Endothelial cell of umbilical vein (primary cell): ENCODE data around the gene LARP6. TPM values are rescaled to one million over a fixed set of nuclear protein-coding genes. Genes with fewer than 3 reads are reported as not detected.

Experiments used
- BruUV-seq: library from RNA; stranded (reverse); fragments of 400-500 nt; replicated peaks from 2 replicates; lab custom pipeline; 2021; lab: Mats Ljungman, UMichigan
- CTCF ChIA-PET: fragments of 300-600, 350-600 bp; sonication (Branson Sonifier 250); formaldehyde crosslinking; loops from one replicate; lab custom pipeline; 2021; ENCODE audit warnings: antibody characterized with exemption, inconsistent platforms; lab: Charles Lee
- POLR2A ChIA-PET: fragments of 300-600, 350-600 bp; sonication (Branson Sonifier 250); formaldehyde crosslinking; loops from one replicate; lab custom pipeline; 2021; ENCODE audit warnings: antibody characterized with exemption, inconsistent platforms; lab: Charles Lee
- DNase-seq: peaks from one replicate; pipeline ENCODE4 v3.0.0-alpha.2; 2011; ENCODE audit warnings: low read depth, low spot score
- FAIRE-seq: peaks from 2 replicates; lab custom pipeline; 2011; peaks lifted over from hg19 to GRCh38; lab: Jason Lieb, UNC
- H2AFZ ChIP-seq: 2 replicates; pipeline ENCODE4 v1.6.0; 2012; ENCODE audit warnings: low read depth, low read length, control low read depth, inconsistent platforms
- H3K27ac ChIP-seq: 2 replicates; pipeline ENCODE4 v1.5.1; 2011; ENCODE audit warnings: low read depth, mild to moderate bottlenecking, control low read depth, low read length, moderate library complexity; ENCODE audit not compliant: insufficient read depth
- H3K27me3 ChIP-seq, 2 experiments: 2 replicates each; pipeline versions ENCODE4 v1.6.0 to v1.6.1; 2011; ENCODE audit warnings: low read length in 2 of 2, mixed read lengths in 1 of 2; ENCODE audit not compliant: control insufficient read depth in 2 of 2, insufficient read depth in 2 of 2
- H3K36me3 ChIP-seq, 2 experiments: 2 replicates in 1 of 2; 3 replicates in 1 of 2; pipeline ENCODE4 v1.5.1; 2011; ENCODE audit warnings: low read length in 2 of 2, mild to moderate bottlenecking in 1 of 2, moderate library complexity in 1 of 2; ENCODE audit not compliant: control insufficient read depth in 2 of 2, insufficient read depth in 2 of 2; ENCODE audit errors: extremely low read depth in 1 of 2
- H3K4me1 ChIP-seq: 3 replicates; pipeline ENCODE4 v1.5.1; 2011; ENCODE audit warnings: mild to moderate bottlenecking, low read length; ENCODE audit not compliant: control insufficient read depth, insufficient read depth; ENCODE audit errors: extremely low read depth
- H3K4me2 ChIP-seq: 2 replicates; pipeline ENCODE4 v1.6.1; 2011; ENCODE audit warnings: low read length, control low read depth, mixed read lengths; ENCODE audit not compliant: insufficient read depth
- H3K4me3 ChIP-seq, 3 experiments: fragments of 200-600 bp in 1 of 3; sonication (generic), shearing (Covaris generic) in 1 of 3; replicated peaks in 1 of 3; 2 replicates each; pipeline ENCODE4 v1.5.1; 2011 to 2016; ENCODE audit warnings: control low read depth in 3 of 3, low read length in 3 of 3, mild to moderate bottlenecking in 2 of 3, inconsistent platforms in 1 of 3, low read depth in 1 of 3, moderate library complexity in 1 of 3; ENCODE audit not compliant: insufficient read depth in 1 of 3
- H3K79me2 ChIP-seq: 2 replicates; pipeline ENCODE4 v1.6.0; 2012; ENCODE audit warnings: low read length, inconsistent platforms; ENCODE audit not compliant: control insufficient read depth, insufficient read depth
- H3K9ac ChIP-seq: replicated peaks from 2 replicates; pipeline ENCODE3; 2011; ENCODE audit warnings: low read length, control low read depth; ENCODE audit not compliant: insufficient read depth; ENCODE audit errors: extremely low read depth
- H3K9me1 ChIP-seq: replicated peaks from 3 replicates; pipeline ENCODE4 v1.6.0; 2011; ENCODE audit warnings: mild to moderate bottlenecking, low read length; ENCODE audit not compliant: control insufficient read depth, insufficient read depth; ENCODE audit errors: extremely low read depth
- H3K9me3 ChIP-seq: replicated peaks from 2 replicates; pipeline ENCODE4 v1.5.1; 2012; ENCODE audit warnings: low read length, inconsistent platforms; ENCODE audit not compliant: control insufficient read depth, insufficient read depth
- H4K20me1 ChIP-seq: replicated peaks from 2 replicates; pipeline ENCODE3; 2011; ENCODE audit warnings: mild to moderate bottlenecking, low read length; ENCODE audit not compliant: control insufficient read depth, insufficient read depth; ENCODE audit errors: extremely low read depth
- CTCF ChIP-seq, 2 donors: IDR thresholded peaks; 1 replicate in 1 of 2; 2 replicates in 1 of 2; pipeline ENCODE4 v1.5.1; 2011; ENCODE audit warnings: low read length in 2 of 2, mild to moderate bottlenecking in 2 of 2, moderate library complexity in 2 of 2, control low read depth in 1 of 2, inconsistent platforms in 1 of 2, low read depth in 1 of 2; ENCODE audit not compliant: insufficient read depth in 1 of 2; ENCODE audit errors: extremely low read depth in 1 of 2
- EZH2 ChIP-seq: IDR thresholded peaks from 2 replicates; pipeline ENCODE4 v1.6.1; 2012; ENCODE audit warnings: borderline replicate concordance, low read depth, mild to moderate bottlenecking, moderate library complexity, low read length, inconsistent platforms; ENCODE audit not compliant: severe bottlenecking
- FOS ChIP-seq: IDR thresholded peaks from 2 replicates; pipeline ENCODE4 v1.6.1; 2011; ENCODE audit warnings: mild to moderate bottlenecking, low read length, moderate library complexity, borderline replicate concordance; ENCODE audit not compliant: insufficient read depth
- GATA2 ChIP-seq: IDR thresholded peaks from 2 replicates; pipeline ENCODE4 v1.7.0; 2011; ENCODE audit warnings: low read depth, mild to moderate bottlenecking, moderate library complexity, mixed read lengths, low read length; ENCODE audit not compliant: insufficient read length, insufficient read depth
- JUN ChIP-seq: IDR thresholded peaks from 2 replicates; pipeline ENCODE4 v1.6.1; 2011; ENCODE audit warnings: borderline replicate concordance, low read depth; ENCODE audit not compliant: insufficient read length, insufficient read depth
- MAX ChIP-seq: IDR thresholded peaks from 2 replicates; pipeline ENCODE4 v1.6.1; 2011; ENCODE audit not compliant: insufficient read depth, insufficient read length
- MYC ChIP-seq: IDR thresholded peaks from one replicate; pipeline ENCODE4 v1.6.1; 2011; ENCODE audit warnings: mild to moderate bottlenecking, low read depth, low read length
- POLR2A ChIP-seq: IDR thresholded peaks from 2 replicates; pipeline ENCODE4 v1.6.1; 2012; ENCODE audit warnings: low read depth, mild to moderate bottlenecking, control low read depth, low read length
- POLR2AphosphoS5 ChIP-seq: IDR thresholded peaks from 2 replicates; pipeline ENCODE4 v1.6.1; 2012; ENCODE audit warnings: low read depth, mild to moderate bottlenecking, control low read depth, low read length, moderate library complexity; ENCODE audit not compliant: insufficient read depth
- dilution Hi-C: fragments of 300-500 bp; cut with MboI; formaldehyde crosslinking; loops from one replicate; pipeline ENCODE4 v1.15.0; 2019; ENCODE audit warnings: low sequenced_read_pairs; ENCODE audit not compliant: extremely low pct_ligation_motif_present
- intact Hi-C: fragments of 100-400 bp; cut with micrococcal nuclease; formaldehyde crosslinking; loops from one replicate; pipeline ENCODE4 v1.10.0; 2022
- polyA plus RNA-seq, 4 experiments: library from polyadenylated mRNA; depleted of rRNA in 3 of 4; stranded (reverse) in 3 of 4; unstranded in 1 of 4; fragments of >200 nt; gene quantifications; 2 replicates each; pipeline versions ENCODE4 v1.2.1 to v1.2.3, GENCODE V29; 2011 to 2012; ENCODE audit warnings: missing spikeins in 1 of 4
- total RNA-seq: library from RNA; stranded (reverse); gene quantifications from 2 replicates; pipeline ENCODE4 v1.2.3, GENCODE V29; 2021

The LARP6 gene
- total and polyA plus RNA-seq, 2 donors (not counting 3 experiments of a cell fraction or from before 2014, with no cell fraction given) = 16.9 to 56.2 TPM

- intact Hi-C loops = loop anchor here (10.0 kb wide), 1 partner anchor 702 kb away; the partner anchor contains the start of gene TLE3
- no peak overlapping the region for H2AFZ ChIP-seq
- no peak for FAIRE-seq
- dilution Hi-C loops = no loop called here
- H3K9me1 ChIP-seq = no peaks in the 10 kb centered on the region
- no peak for TF ChIP-seq JUN
- TF ChIP-seq POLR2AphosphoS5 = no peak
- TF ChIP-seq CTCF (IDR thresholded peaks at IDR 0.05; ENCODE audit: extremely low read depth in 1 of 2, insufficient read depth in 1 of 2, low read depth in 1 of 2, low read length in 2 of 2) = no peak
- TF ChIP-seq MYC = no peak
- TF ChIP-seq GATA2 = no peak
- no peak for TF ChIP-seq MAX
- TF ChIP-seq EZH2 = no peak
- TF ChIP-seq POLR2A = no peak
- no peak for TF ChIP-seq FOS
- H4K20me1 ChIP-seq = no peaks in the 10 kb centered on the region
- no peak overlapping the region for H3K4me2 ChIP-seq
- H3K9me3 ChIP-seq = no peaks in the 10 kb centered on the region
- CTCF ChIA-PET = interaction anchor here (0.7 to 2.9 kb wide), 4 partner anchors 15 to 115 kb away, joined by 3 to 18 read pairs (median 4); no protein-coding TSS in a partner anchor
- POLR2A ChIA-PET = no interaction called here
- BruUV-seq = no TSS peak
- no peak overlapping the region for H3K27ac ChIP-seq
- peaks cover 44% of the 10 kb centered on the region for H3K4me1 ChIP-seq
- H3K9ac ChIP-seq = no peak overlapping the region
- no peak overlapping the region for H3K4me3 ChIP-seq
- no peaks in the 10 kb centered on the region for H3K36me3 ChIP-seq
- no peaks in the 10 kb centered on the region for H3K79me2 ChIP-seq
- H3K27me3 ChIP-seq = no peaks in the 10 kb centered on the region
- DNase-seq = no peak
Measured at GRCh38 chr15:70796516-70797310, 57.2 kb downstream of the LARP6 start.
